K562 (cell line): ENCODE data around the gene PCDHGA8. TPM values are rescaled to one million over a fixed set of nuclear protein-coding genes. Genes with fewer than 3 reads are reported as not detected.

Experiments used
- CTCFL ChIP-seq: IDR thresholded peaks from 2 replicates; pipeline ENCODE4 v1.6.1; 2011; ENCODE audit warnings: borderline replicate concordance, low read depth, mild to moderate bottlenecking, moderate library complexity, low read length; ENCODE audit not compliant: insufficient read depth, poor library complexity, severe bottlenecking
- HINFP ChIP-seq: fragments of 450-650 bp; conservative IDR thresholded peaks from 2 replicates; pipeline ENCODE4 v1.6.1; 2016; ENCODE audit warnings: missing genetic modification characterization, low read depth, mild to moderate bottlenecking, control low read depth, missing compliant biosample characterization
- KLF6 ChIP-seq: fragments of 250-450 bp; sonication (Bioruptor Pico); IDR thresholded peaks from 2 replicates; pipeline ENCODE4 v1.4.0; 2020; ENCODE audit warnings: mild to moderate bottlenecking, moderate library complexity, borderline replicate concordance
- ZNF197 ChIP-seq: fragments of 200-800 bp; sonication (Bioruptor generic); IDR thresholded peaks from 2 replicates; pipeline ENCODE4 v1.6.1; 2016; ENCODE audit warnings: low read depth, missing genetic modification characterization, missing compliant biosample characterization
- polyA plus RNA-seq, 8 experiments: library from polyadenylated mRNA; depleted of rRNA in 4 of 8; stranded (reverse) in 5 of 8; unstranded in 3 of 8; fragments of >200 nt; fragmentation: Nextera tagmentation in 2 of 8; fragmentation: Illumina TruSeq in 1 of 8; extraction: Ambion mirVana in 2 of 8; extraction: Trizol in 1 of 8; gene quantifications; 2 replicates each; pipeline versions ENCODE4 v1.2.1 to v1.2.3, GENCODE V29; 2011 to 2014; ENCODE audit warnings: inconsistent platforms in 1 of 8, missing spikeins in 1 of 8
- total RNA-seq, 7 experiments: library from RNA; depleted of rRNA in 6 of 7; stranded (reverse); fragments of >200 nt in 6 of 7; fragmentation: Illumina TruSeq in 2 of 7; extraction: Trizol in 2 of 7; gene quantifications; 2 replicates each; pipeline versions ENCODE4 v1.2.1 to v1.2.3, GENCODE V29; 2011 to 2021; ENCODE audit warnings: low replicate concordance in 1 of 7

The PCDHGA8 gene
- total and polyA plus RNA-seq, 9 of the 15 experiments (the other 6 are each of a cell fraction or from before 2014, with no cell fraction given), result 0.04 to 0.11 (median 0.07) TPM; not detected in 2

GRCh38 chr5:141399555-141400258 lies 7.3 kb downstream of the PCDHGA8 start (continued):
- no peak for TF ChIP-seq HINFP
- TF ChIP-seq KLF6 (CRISPR knock-in tag), result no peak
- no peak for TF ChIP-seq CTCFL
- no peak for TF ChIP-seq ZNF197 (CRISPR knock-in tag)
